GM19328 (cell line): ENCODE data around the gene AKT1.
"Not testable (repeated sequence)": the region's sequence is repeated elsewhere in the genome, so short reads cannot be mapped to it uniquely, and the experiment has no call there.

Experiments
- ATAC-seq: cut with Tn5 transposase; IDR thresholded peaks from one replicate; pipeline ENCODE4 v1.9.1; 2021; ENCODE audit warnings: mild to moderate bottlenecking, moderate library complexity; ENCODE audit not compliant: unreplicated experiment

The AKT1 gene

GRCh38 chr14:104819361-104819781 is 23.8 kb upstream of the AKT1 start:
- no peak for ATAC-seq

GRCh38 chr14:104818714-104819161 is 23.2 kb upstream of the AKT1 start:
- no peak for ATAC-seq

- ATAC-seq: no peak
Observed at GRCh38 chr14:104817930-104818713, 22.6 kb upstream of the AKT1 start.

GRCh38 chr14:104816616-104816884 is 21.0 kb upstream of the AKT1 start:
- peak; percentile 11 for ATAC-seq

- not testable (repeated sequence) for ATAC-seq
Observed at GRCh38 chr14:104814701-104815100, 19.2 kb upstream of the AKT1 start.

GRCh38 chr14:104813286-104813685 is 17.7 kb upstream of the AKT1 start:
- no peak for ATAC-seq

- ATAC-seq: no peak
Observed at GRCh38 chr14:104810316-104810715, 14.8 kb upstream of the AKT1 start.

- no peak for ATAC-seq
Observed at GRCh38 chr14:104808456-104808855, 12.9 kb upstream of the AKT1 start.

- no peak for ATAC-seq
Observed at GRCh38 chr14:104806625-104807465, 11.3 kb upstream of the AKT1 start.

GRCh38 chr14:104805941-104806624 is 10.5 kb upstream of the AKT1 start:
- no peak for ATAC-seq

GRCh38 chr14:104805326-104805678 is 9.8 kb upstream of the AKT1 start:
- no peak for ATAC-seq

- no peak for ATAC-seq
Observed at GRCh38 chr14:104804481-104805325, 9.2 kb upstream of the AKT1 start.

- no peak for ATAC-seq
Observed at GRCh38 chr14:104803912-104804410, 8.4 kb upstream of the AKT1 start.

- ATAC-seq: no peak
Observed at GRCh38 chr14:104803280-104803911, 7.8 kb upstream of the AKT1 start.

GRCh38 chr14:104802394-104803184 is 7.0 kb upstream of the AKT1 start:
- ATAC-seq: no peak

- no peak for ATAC-seq
Observed at GRCh38 chr14:104801520-104802393, 6.2 kb upstream of the AKT1 start.

GRCh38 chr14:104800771-104801519 is 5.4 kb upstream of the AKT1 start, which contains the start of gene ZBTB42:
Gene ZBTB42 (plus strand): TSS chr14:104801101. CDS start chr14:104801198, 97 bp downstream.
- ATAC-seq: peak; percentile 33
